SK-N-MC (cell line): ENCODE data around the gene ILKAP.

ENCODE experiments used
- DNase-seq: peaks from one replicate; pipeline ENCODE4 v3.0.0-alpha.2; 2011; ENCODE audit warnings: low read depth, low spot score
- H3K27ac ChIP-seq: fragments of 200-600 bp; sonication (generic); 2 replicates; pipeline ENCODE4 v1.5.1; 2016; ENCODE audit warnings: mixed run types
- H3K36me3 ChIP-seq: fragments of 200-600 bp; sonication (generic); 2 replicates; pipeline ENCODE4 v1.6.1; 2017; ENCODE audit warnings: antibody characterized with exemption, low read length, mixed read lengths; ENCODE audit not compliant: insufficient read depth
- H3K4me3 ChIP-seq: fragments of 200-600 bp; sonication (generic); 2 replicates; pipeline ENCODE4 v1.5.1; 2016
- H3K9ac ChIP-seq: fragments of 200-600 bp; sonication (generic); 2 replicates; pipeline ENCODE4 v1.8.0; 2017; ENCODE audit warnings: mixed run types, mixed read lengths; ENCODE audit not compliant: insufficient read length
- H3K9me3 ChIP-seq: fragments of 200-600 bp; sonication (generic); 2 replicates; pipeline ENCODE4 v1.6.1; 2017; ENCODE audit warnings: low read depth, mild to moderate bottlenecking, antibody characterized with exemption, low read length, moderate library complexity, mixed read lengths
- EZH2 ChIP-seq: fragments of 200-600 bp; sonication (generic); IDR thresholded peaks from one replicate; pipeline ENCODE4 v1.6.1; 2017; ENCODE audit warnings: antibody characterized with exemption
- FOXP2 ChIP-seq: optimal IDR thresholded peaks from 2 replicates; pipeline ENCODE3; 2011; ENCODE audit warnings: mild to moderate bottlenecking, moderate library complexity; ENCODE audit not compliant: insufficient read depth; ENCODE audit errors: extremely low read length, control extremely low read depth
- POLR2AphosphoS5 ChIP-seq: IDR thresholded peaks from 2 replicates; pipeline ENCODE4 v1.6.1; 2012; ENCODE audit warnings: mild to moderate bottlenecking, low read depth, low read length, borderline replicate concordance

ILKAP gene

GRCh38 chr2:238149841-238150572 is 53.5 kb downstream of the ILKAP start:
- no peaks in the 10 kb centered on the region for H3K36me3 ChIP-seq
- no peak overlapping the region for H3K4me3 ChIP-seq
- DNase-seq: no peak
- H3K9ac ChIP-seq: no peak overlapping the region
- H3K9me3 ChIP-seq: no peaks in the 10 kb centered on the region
- H3K27ac ChIP-seq: no peak overlapping the region
- no peak for TF ChIP-seq POLR2AphosphoS5
- no peak for TF ChIP-seq EZH2
- no peak for TF ChIP-seq FOXP2

GRCh38 chr2:238148981-238149380 is 54.5 kb downstream of the ILKAP start:
- no peak for DNase-seq
- H3K9ac ChIP-seq: no peak overlapping the region
- no peak overlapping the region for H3K27ac ChIP-seq
- no peak for TF ChIP-seq EZH2
- no peak for TF ChIP-seq POLR2AphosphoS5
- TF ChIP-seq FOXP2: no peak
- H3K4me3 ChIP-seq: no peak overlapping the region
- no peaks in the 10 kb centered on the region for H3K9me3 ChIP-seq
- no peaks in the 10 kb centered on the region for H3K36me3 ChIP-seq

GRCh38 chr2:238146884-238147544 is 56.5 kb downstream of the ILKAP start:
- TF ChIP-seq FOXP2 (no peak), EZH2 (no peak)
- Histone ChIP-seq H3K4me3 (no peak overlapping the region), H3K9me3 (no peaks in the 10 kb centered on the region), H3K36me3 (no peaks in the 10 kb centered on the region), H3K27ac (no peak overlapping the region), H3K9ac (no peak overlapping the region)
- DNase-seq: no peak

- no peak overlapping the region for H3K4me3 ChIP-seq
- H3K9me3 ChIP-seq: no peaks in the 10 kb centered on the region
- H3K36me3 ChIP-seq: no peaks in the 10 kb centered on the region
- peak overlapping the region; percentile 85 for H3K27ac ChIP-seq
- H3K9ac ChIP-seq: no peak overlapping the region
- no peak for TF ChIP-seq FOXP2
- TF ChIP-seq POLR2AphosphoS5: no peak
- no peak for TF ChIP-seq EZH2
- no peak for DNase-seq
These were observed 57.6 kb downstream of the ILKAP start for GRCh38 chr2:238145851-238146250.

- Histone ChIP-seq H3K36me3 (no peaks in the 10 kb centered on the region), H3K4me3 (no peak overlapping the region), H3K27ac (peak overlapping the region; percentile 85), H3K9me3 (no peaks in the 10 kb centered on the region), H3K9ac (no peak overlapping the region)
- TF ChIP-seq POLR2AphosphoS5 (no peak), EZH2 (no peak), FOXP2 (no peak)
- no peak for DNase-seq
These were observed 58.4 kb downstream of the ILKAP start for GRCh38 chr2:238145046-238145445.

- DNase-seq: no peak
- TF ChIP-seq EZH2: no peak
- peak; percentile 37; the same call in 1 of the 2 replicates for TF ChIP-seq POLR2AphosphoS5
- TF ChIP-seq FOXP2: no peak
- Histone ChIP-seq H3K4me3 (no peak overlapping the region), H3K27ac (peak overlapping the region; percentile 85), H3K9me3 (no peaks in the 10 kb centered on the region), H3K36me3 (no peaks in the 10 kb centered on the region), H3K9ac (no peak overlapping the region)
These were observed 59.2 kb downstream of the ILKAP start for GRCh38 chr2:238144262-238144661.

GRCh38 chr2:238143239-238143951 is 60.1 kb downstream of the ILKAP start:
- peak overlapping the region; percentile 64 for H3K27ac ChIP-seq
- H3K4me3 ChIP-seq: no peak overlapping the region
- H3K36me3 ChIP-seq: no peaks in the 10 kb centered on the region
- TF ChIP-seq POLR2AphosphoS5: no peak
- TF ChIP-seq EZH2: no peak
- no peak for TF ChIP-seq FOXP2
- no peak for DNase-seq
- no peak overlapping the region for H3K9ac ChIP-seq
- no peaks in the 10 kb centered on the region for H3K9me3 ChIP-seq

GRCh38 chr2:238142382-238143205 is 60.9 kb downstream of the ILKAP start:
- no peak for DNase-seq
- TF ChIP-seq POLR2AphosphoS5 (no peak), FOXP2 (no peak), EZH2 (no peak)
- Histone ChIP-seq H3K9me3 (no peaks in the 10 kb centered on the region), H3K27ac (peak overlapping the region; percentile 74), H3K9ac (no peak overlapping the region), H3K36me3 (no peaks in the 10 kb centered on the region), H3K4me3 (no peak overlapping the region)
